Osteoblast (primary cell): ENCODE results near the gene ATP13A1. TPM values are rescaled to one million over a fixed set of nuclear protein-coding genes. Genes with fewer than 3 reads are reported as not detected.

Experiments used
- DNase-seq: peaks from one replicate; pipeline ENCODE4 v3.0.0; 2011; ENCODE audit warnings: low spot score, mixed read lengths; ENCODE audit not compliant: insufficient read length; ENCODE audit errors: missing footprints
- H2AFZ ChIP-seq: 2 replicates; pipeline ENCODE4 v1.6.0; 2011; ENCODE audit warnings: mild to moderate bottlenecking, low read length
- H3K27ac ChIP-seq: 2 replicates; pipeline ENCODE4 v1.5.1; 2011; ENCODE audit warnings: mild to moderate bottlenecking, low read depth, low read length, moderate library complexity
- H3K27me3 ChIP-seq: 2 replicates; pipeline ENCODE4 v1.6.0; 2012; ENCODE audit warnings: mild to moderate bottlenecking, control low read depth, inconsistent platforms, low read length, moderate library complexity; ENCODE audit not compliant: insufficient read depth
- H3K36me3 ChIP-seq: 2 replicates; pipeline ENCODE4 v1.5.1; 2011; ENCODE audit warnings: mild to moderate bottlenecking, low read length, control low read depth, moderate library complexity; ENCODE audit not compliant: insufficient read depth
- H3K4me1 ChIP-seq: 2 replicates; pipeline ENCODE4 v1.5.1; 2011; ENCODE audit warnings: mild to moderate bottlenecking, low read length, control low read depth, moderate library complexity; ENCODE audit not compliant: insufficient read depth
- H3K4me2 ChIP-seq: 2 replicates; pipeline ENCODE4 v1.6.0; 2011; ENCODE audit warnings: mild to moderate bottlenecking, low read length; ENCODE audit not compliant: insufficient read depth
- H3K4me3 ChIP-seq: fragments of 200-600 bp; sonication (generic); 3 replicates; pipeline ENCODE4 v1.5.1; 2012; ENCODE audit warnings: mild to moderate bottlenecking, low read length, inconsistent platforms; ENCODE audit not compliant: insufficient read depth
- H3K79me2 ChIP-seq: 2 replicates; pipeline ENCODE4 v1.6.0; 2012; ENCODE audit warnings: mild to moderate bottlenecking, low read length, control low read depth, inconsistent platforms; ENCODE audit not compliant: insufficient read depth
- H3K9me3 ChIP-seq: 2 replicates; pipeline ENCODE4 v1.5.1; 2011; ENCODE audit warnings: low read depth, low read length, control low read depth
- H4K20me1 ChIP-seq: 2 replicates; pipeline ENCODE4 v1.6.0; 2012; ENCODE audit warnings: mild to moderate bottlenecking, low read length, control low read depth; ENCODE audit not compliant: insufficient read depth
- total RNA-seq: library from RNA; depleted of rRNA; stranded (reverse); fragments of >200 nt; gene quantifications from 2 replicates; pipeline ENCODE4 v1.2.3, GENCODE V29; 2012
- TF ChIP-seq, protein P1 (sequence below): IDR thresholded peaks from 2 replicates; pipeline ENCODE4 v1.5.1; 2011; ENCODE audit warnings: mild to moderate bottlenecking, low read depth, low read length, moderate library complexity; ENCODE audit errors: extremely low read depth

ATP13A1 gene
- total RNA-seq, 1 donor, result 65.9 TPM

DNA sequence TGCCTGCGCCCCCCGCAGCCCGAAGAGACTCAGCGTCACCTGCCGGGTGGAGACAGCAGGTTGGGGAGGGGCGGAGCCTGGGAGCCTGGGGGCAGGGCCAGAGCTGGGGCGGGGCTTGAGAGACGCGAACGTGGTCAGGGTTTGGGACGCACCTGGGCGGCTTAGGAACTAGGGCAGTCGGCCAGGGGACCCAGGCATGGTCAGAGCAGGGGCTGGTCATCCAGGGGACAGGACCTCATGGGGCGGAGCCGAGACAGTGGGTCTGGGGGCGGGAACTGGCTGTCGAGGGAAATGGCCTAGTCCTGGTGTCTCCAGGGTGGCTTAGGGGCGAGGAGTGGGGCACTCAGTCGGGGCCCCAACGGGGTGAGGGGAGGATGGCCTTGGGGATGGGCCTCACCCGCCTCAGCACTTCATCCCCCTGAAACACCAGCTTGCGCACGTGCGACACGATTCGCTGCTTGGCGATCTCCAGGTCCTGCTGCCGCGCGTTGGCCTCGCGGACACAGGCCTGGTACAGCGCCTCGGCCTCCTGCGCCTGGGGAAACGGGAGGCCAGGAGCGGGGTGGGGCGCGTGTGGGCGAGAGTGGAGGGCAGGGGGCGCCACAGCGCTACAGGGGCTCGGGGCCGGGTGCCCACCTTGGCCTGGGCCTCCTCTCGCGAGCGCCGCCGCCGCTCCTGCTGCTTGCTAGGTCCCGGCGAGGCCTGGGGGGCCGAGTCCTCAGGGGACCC lies 25.8 kb downstream of the ATP13A1 start:
- no peak for DNase-seq
- TF ChIP-seq, protein P1, sequence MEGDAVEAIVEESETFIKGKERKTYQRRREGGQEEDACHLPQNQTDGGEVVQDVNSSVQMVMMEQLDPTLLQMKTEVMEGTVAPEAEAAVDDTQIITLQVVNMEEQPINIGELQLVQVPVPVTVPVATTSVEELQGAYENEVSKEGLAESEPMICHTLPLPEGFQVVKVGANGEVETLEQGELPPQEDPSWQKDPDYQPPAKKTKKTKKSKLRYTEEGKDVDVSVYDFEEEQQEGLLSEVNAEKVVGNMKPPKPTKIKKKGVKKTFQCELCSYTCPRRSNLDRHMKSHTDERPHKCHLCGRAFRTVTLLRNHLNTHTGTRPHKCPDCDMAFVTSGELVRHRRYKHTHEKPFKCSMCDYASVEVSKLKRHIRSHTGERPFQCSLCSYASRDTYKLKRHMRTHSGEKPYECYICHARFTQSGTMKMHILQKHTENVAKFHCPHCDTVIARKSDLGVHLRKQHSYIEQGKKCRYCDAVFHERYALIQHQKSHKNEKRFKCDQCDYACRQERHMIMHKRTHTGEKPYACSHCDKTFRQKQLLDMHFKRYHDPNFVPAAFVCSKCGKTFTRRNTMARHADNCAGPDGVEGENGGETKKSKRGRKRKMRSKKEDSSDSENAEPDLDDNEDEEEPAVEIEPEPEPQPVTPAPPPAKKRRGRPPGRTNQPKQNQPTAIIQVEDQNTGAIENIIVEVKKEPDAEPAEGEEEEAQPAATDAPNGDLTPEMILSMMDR, result no peak
- H3K9me3 ChIP-seq, result no peaks in the 10 kb centered on the region
- H3K36me3 ChIP-seq, result peaks cover 34% of the 10 kb centered on the region
- H3K27me3 ChIP-seq, result no peaks in the 10 kb centered on the region
- no peak overlapping the region for H3K4me2 ChIP-seq
- no peak overlapping the region for H2AFZ ChIP-seq
- no peak overlapping the region for H3K27ac ChIP-seq
- no peak overlapping the region for H3K4me3 ChIP-seq
- peaks cover 2% of the 10 kb centered on the region for H3K79me2 ChIP-seq
- H3K4me1 ChIP-seq, result no peaks in the 10 kb centered on the region
- no peaks in the 10 kb centered on the region for H4K20me1 ChIP-seq

DNA sequence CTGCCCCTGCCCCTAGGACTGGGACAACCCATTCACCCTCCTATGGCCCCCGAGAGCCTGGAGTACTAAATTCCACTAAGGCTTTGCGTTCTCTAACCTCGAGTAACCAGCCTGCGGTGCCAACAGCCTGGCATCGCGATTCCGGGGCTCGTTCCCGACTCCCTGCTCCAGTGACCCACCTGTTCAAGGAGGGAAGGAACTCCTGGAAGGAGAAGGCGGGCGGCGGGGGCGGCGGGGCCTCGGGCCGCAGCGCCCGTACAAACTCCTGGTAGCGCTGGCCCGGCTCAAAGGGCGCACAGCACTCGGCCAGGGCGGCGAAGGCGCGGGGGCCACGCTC lies 26.3 kb downstream of the ATP13A1 start:
- no peaks in the 10 kb centered on the region for H3K79me2 ChIP-seq
- H3K27ac ChIP-seq, result no peak overlapping the region
- H3K27me3 ChIP-seq, result no peaks in the 10 kb centered on the region
- no peak overlapping the region for H3K4me2 ChIP-seq
- no peaks in the 10 kb centered on the region for H4K20me1 ChIP-seq
- no peak overlapping the region for H3K4me3 ChIP-seq
- no peak for DNase-seq
- no peaks in the 10 kb centered on the region for H3K9me3 ChIP-seq
- no peaks in the 10 kb centered on the region for H3K4me1 ChIP-seq
- TF ChIP-seq, protein P1, result no peak
- no peak overlapping the region for H2AFZ ChIP-seq
- H3K36me3 ChIP-seq, result peaks cover 37% of the 10 kb centered on the region

DNA sequence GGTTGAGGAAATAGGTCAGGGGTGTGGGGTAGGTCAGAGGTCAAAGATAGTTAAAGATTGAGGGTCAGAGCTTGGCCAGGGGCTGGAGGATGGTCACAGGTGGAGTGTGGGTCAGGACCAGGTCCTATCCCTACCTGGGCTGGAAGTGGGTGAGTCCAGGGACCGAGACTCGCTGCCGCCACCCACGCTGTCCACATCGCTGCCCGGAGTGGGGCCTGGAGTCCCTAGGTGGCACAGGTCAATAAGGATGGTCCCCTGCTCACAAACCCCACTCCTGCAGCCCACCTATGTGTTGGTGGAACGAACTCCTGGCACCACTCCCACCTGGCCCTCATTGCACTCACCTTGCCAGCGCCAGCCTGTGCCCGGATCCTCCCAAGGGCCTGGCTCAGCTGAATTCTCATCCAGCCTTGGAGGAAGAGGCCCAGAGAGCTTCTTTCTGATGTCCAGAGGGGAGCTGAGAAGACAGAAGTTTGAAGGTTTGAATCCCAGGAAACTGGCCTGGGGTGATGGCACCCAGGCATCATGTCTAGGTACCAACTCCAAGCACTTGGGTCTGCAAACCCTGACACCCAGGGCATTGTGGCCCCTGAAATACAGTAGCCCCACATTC lies 26.8 kb downstream of the ATP13A1 start:
- Histone ChIP-seq H3K4me2 (no peak overlapping the region), H3K36me3 (peaks cover 36% of the 10 kb centered on the region), H3K79me2 (no peaks in the 10 kb centered on the region), H3K27ac (no peak overlapping the region), H3K9me3 (no peaks in the 10 kb centered on the region), H3K27me3 (no peaks in the 10 kb centered on the region), H3K4me3 (no peak overlapping the region), H3K4me1 (no peaks in the 10 kb centered on the region), H2AFZ (no peak overlapping the region), H4K20me1 (no peaks in the 10 kb centered on the region)
- DNase-seq, result peak; percentile 87
- TF ChIP-seq, protein P1, result no peak

DNA sequence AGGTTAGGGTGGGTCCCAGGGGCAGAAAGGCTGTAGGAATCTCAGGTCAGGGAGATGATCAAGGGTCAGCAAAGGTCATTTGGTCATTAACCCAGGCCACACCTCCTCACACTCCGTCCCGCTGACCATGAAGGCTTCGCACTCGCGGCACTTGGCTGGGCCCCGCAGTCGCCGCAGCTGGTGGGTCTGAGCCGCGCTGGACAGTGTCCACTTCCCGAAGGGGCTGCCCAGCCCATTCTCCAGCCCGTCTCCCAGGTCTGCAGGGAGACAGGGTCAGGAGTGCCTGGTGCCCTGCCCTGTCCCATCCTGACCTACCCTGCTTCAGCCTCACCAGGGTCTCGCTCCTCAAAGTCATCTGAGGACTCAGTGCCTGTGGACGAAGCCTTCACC lies 28.2 kb downstream of the ATP13A1 start:
- Histone ChIP-seq H3K4me1 (no peaks in the 10 kb centered on the region), H3K4me2 (no peak overlapping the region), H4K20me1 (no peaks in the 10 kb centered on the region), H2AFZ (no peak overlapping the region), H3K9me3 (no peaks in the 10 kb centered on the region), H3K79me2 (no peaks in the 10 kb centered on the region), H3K36me3 (peaks cover 31% of the 10 kb centered on the region), H3K27ac (no peak overlapping the region), H3K27me3 (no peaks in the 10 kb centered on the region), H3K4me3 (no peak overlapping the region)
- TF ChIP-seq, protein P1, result no peak
- DNase-seq, result peak; percentile 86
